Hematopoietic multipotent progenitor cell (in vitro differentiated cells): ENCODE results near the gene DAP. TPM values are rescaled to one million over a fixed set of nuclear protein-coding genes. Genes with fewer than 3 reads are reported as not detected.
"Not testable (repeated sequence)": the region's sequence is repeated elsewhere in the genome, so short reads cannot be mapped to it uniquely, and the experiment has no call there.

Experiments used
- DNase-seq, 3 donors: peaks; one replicate each; pipeline ENCODE4 v3.0.0-alpha.2; 2011 to 2015; ENCODE audit warnings: low read depth in 2 of 3, low spot score in 2 of 3
- small RNA-seq: library from RNA; depleted of rRNA; stranded (forward); fragments of <200 nt; gene quantifications from one replicate; pipeline ENCODE3, GENCODE V24; 2012
- total RNA-seq: library from RNA; depleted of rRNA; stranded (reverse); fragments of >200 nt; gene quantifications from one replicate; pipeline ENCODE4 v1.2.3, GENCODE V29; 2012

Gene DAP
- total RNA-seq, 1 donor = 23.4 TPM

DNA sequence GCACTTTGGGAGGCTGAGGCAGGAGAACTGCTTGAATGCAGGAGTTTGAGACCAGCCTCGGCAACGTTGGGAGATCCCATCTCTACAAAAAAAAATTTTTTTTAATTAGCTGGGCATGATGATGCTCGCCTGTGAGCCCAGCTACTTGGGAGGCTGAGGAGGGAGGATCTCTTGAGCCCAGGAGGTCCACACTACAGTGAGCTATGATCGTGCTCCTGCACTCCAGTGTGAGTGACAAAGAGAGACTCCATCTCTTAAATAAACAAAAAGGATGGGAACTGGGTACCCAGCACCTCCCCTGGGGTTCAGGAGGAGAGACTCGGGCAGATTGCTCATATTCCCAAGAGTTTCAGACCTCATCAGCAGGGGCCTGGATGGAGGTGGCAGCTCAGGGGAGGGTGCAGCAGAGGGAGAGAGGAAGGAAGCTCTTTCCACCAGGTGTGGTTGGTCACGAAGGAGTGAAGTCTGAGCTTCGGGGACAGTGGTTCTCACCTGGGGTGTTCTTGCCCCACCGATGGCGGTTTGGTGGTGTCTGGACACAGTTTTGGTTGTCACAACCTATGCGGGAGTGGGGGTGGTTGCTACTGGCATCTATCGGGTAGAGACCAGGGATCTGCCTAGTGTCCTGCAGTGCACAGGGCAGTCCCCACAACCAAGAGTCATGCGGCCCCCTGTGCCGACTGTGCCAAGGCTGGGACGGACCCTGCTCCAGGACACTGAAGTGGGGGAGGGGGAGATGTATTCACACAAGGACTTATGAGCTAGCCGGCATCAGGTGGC is 124.5 kb downstream of the DAP start:
- no peak for DNase-seq

GRCh38 chr5:10635867-10636350 is 125.1 kb downstream of the DAP start:
- DNase-seq = no peak

GRCh38 chr5:10635257-10635866 is 125.7 kb downstream of the DAP start:
- DNase-seq = peak in 2 of 3 donors; percentile 77 to 82

GRCh38 chr5:10634562-10634961 is 126.5 kb downstream of the DAP start:
- DNase-seq = no peak

- no peak for DNase-seq
These were observed 127.0 kb downstream of the DAP start for GRCh38 chr5:10634050-10634449.

- no peak for DNase-seq
These were observed 127.6 kb downstream of the DAP start for GRCh38 chr5:10633271-10634049.

- DNase-seq = peak in 2 of 3 donors; percentile 35 to 63
These were observed 128.8 kb downstream of the DAP start for GRCh38 chr5:10632110-10632761.

DNA sequence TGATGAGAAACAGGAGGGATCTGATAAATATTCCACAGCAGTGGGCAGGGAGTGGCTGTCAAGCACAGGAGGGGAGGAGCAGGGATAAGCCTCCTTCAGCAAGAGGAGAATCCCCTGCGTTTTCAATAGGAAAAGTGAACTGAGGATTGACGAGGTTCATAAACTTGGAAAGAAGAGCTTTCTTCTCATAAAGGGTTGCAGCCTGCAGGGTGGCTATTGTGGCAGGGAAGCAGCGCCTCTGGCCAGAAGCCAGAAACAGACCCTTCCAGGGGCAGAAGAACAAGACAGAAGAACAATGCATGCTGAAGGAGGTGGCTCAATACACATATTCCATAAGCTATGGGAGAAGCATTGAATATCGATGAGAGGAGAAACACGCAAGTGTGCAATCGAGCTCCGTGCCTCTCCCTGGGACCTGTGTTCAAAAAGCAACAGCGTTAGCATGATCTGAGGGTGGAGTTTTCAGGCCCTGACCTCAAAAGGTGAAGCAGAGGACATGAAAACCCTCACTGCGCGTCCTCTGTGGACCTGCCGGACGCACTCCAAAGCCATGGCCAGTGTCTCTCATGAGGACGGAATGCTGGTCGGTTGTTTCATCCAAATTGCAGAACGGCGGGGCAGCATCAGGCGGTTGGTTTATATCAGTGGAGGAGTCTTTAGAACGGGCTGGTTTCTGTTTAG is 129.6 kb downstream of the DAP start:
- DNase-seq = no peak

- not testable (repeated sequence) for DNase-seq
These were observed 130.3 kb downstream of the DAP start for GRCh38 chr5:10630744-10631143.

GRCh38 chr5:10630126-10630525 is 130.9 kb downstream of the DAP start:
- DNase-seq = no peak

DNA sequence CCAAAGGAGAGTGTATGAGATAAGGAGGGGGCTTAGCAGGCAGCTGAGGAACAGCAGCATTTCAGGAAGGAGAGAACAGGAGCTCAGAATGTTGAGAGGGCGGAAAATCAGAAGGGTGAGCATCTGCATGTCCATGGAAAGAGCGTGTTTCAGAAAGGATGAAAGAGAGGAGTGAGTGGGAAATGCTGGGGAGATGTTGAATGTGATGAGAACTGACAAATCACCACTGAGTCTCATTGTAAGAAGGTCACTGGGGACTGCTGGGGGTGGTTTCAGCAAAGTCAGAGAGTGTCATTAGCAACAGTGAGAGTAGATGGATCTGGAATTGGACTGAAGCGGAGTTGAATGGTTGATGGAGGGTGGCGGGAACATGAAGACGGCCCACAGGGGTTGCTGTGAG is 131.4 kb downstream of the DAP start:
- DNase-seq = no peak

Small RNA genes within 50 kb of the gene (small RNA-seq; reads per million reads assigned to genes)
- not detected for gene AC012629.4

Other genes with a start within 250 kb of the DAP start
- gene ANKRD33B, start 197.2 kb downstream of the DAP start, total RNA-seq = 10.8 TPM